Testis (tissue), 2 donors: ENCODE measurements around the gene CNBD2.

Experiments used
- CTCF ChIP-seq, 3 experiments: fragments of 450-650 bp in 2 of 3; fragments of 200-600 bp in 1 of 3; sonication (generic) in 1 of 3; IDR thresholded peaks; one replicate each; pipeline ENCODE4 v1.5.1; 2016 to 2019; ENCODE audit warnings: antibody characterized with exemption in 3 of 3, mild to moderate bottlenecking in 2 of 3, moderate library complexity in 1 of 3
- POLR2A ChIP-seq: fragments of 450-650 bp; IDR thresholded peaks from one replicate; pipeline ENCODE4 v1.6.1; 2017; ENCODE audit warnings: antibody characterized with exemption, mild to moderate bottlenecking, moderate library complexity

- TF ChIP-seq CTCF (IDR thresholded peaks at IDR 0.05), result no peak
- no peak for TF ChIP-seq POLR2A
These were observed 16.0 kb downstream of the CNBD2 start for GRCh38 chr20:35984382-35984781.
